Endometrium (tissue), 2 donors: Measurements from ENCODE around the gene RNF187.
"Not testable (repeated sequence)": the region's sequence is repeated elsewhere in the genome, so short reads cannot be mapped to it uniquely, and the experiment has no call there.

Experiments used
- FAIRE-seq: peaks from 2 replicates; lab custom pipeline; 2012; peaks lifted over from hg19 to GRCh38; lab: Jason Lieb, UNC
- donor health status: control.
- donor health status: control.

The RNF187 gene

GRCh38 chr1:228460821-228461220 is 26.4 kb upstream of the RNF187 start:
- no peak for FAIRE-seq

DNA sequence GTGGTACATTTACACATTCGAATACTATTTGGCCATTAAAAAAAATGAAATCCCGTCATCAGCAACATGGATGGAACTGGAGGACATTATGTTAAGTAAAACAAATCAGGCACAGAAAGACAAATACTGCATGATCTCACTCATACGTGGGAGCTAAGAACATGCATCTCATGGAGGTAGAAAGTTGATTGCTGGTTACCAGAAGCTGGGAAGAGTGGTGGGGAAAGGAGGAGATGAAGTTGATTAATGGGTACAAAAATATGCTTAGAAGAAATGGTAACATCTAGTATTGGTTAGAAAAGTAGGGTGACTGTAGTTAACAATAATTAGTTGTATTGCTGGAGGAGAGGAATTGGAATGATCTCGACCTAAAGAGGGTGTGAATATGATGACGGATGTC is 24.6 kb upstream of the RNF187 start:
- FAIRE-seq: no peak

- no peak for FAIRE-seq
These were observed 24.1 kb upstream of the RNF187 start for GRCh38 chr1:228463009-228463558.

- FAIRE-seq: no peak
These were observed 23.4 kb upstream of the RNF187 start for GRCh38 chr1:228463559-228464455.

DNA sequence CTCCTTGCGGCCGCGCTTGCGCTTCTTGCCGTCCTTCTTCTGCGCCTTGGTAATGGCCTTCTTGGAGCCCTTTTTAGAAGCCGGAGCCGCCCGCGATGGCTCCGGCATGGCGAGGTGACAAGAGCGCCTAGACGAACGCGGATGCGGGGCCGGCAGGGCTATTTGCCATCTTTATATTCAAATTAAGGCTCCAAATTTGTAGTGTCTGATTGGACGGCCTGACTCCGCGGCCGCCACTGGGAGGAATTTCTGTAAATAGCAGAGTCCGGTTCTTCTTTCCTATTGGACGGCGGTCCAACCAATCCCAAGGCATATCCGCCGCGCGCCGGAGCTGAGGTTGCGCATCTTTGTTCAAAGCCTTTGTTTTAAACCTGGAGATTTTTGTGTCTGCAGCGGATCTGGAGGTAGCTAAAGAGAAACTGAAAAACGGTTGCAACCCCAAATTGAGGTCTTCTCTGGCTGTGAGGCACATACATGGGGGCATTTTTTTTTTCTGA is 22.6 kb upstream of the RNF187 start:
- peak; percentile 92 for FAIRE-seq

GRCh38 chr1:228465141-228465540 is 22.0 kb upstream of the RNF187 start:
- FAIRE-seq: no peak

DNA sequence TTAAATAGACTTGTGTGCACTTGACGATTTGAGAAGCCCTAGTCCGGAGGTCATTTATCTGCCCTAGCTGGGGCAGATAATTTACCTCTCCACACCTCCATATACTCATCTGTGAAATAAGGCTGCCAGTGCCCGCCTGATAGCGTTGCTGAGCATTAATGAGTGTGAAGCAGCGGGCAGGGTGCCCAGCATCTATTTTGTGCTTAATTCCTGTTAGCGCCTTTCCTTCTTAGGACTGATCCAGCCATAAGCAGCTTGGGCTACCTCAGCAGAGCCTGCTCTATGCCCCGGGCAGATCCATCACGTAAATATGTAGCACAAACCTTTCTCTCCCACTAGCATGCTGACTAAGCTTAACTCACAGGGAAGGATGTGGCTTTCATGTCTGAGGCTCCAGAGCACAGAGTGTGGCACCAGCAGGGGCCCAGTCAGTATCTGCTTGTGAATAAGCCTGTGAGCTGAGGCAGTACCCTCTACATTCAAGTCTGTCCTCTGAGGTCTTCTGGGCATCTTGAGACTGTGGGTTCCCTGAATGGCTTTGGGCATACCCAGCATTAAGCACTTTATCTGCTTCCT is 21.5 kb upstream of the RNF187 start:
- no peak for FAIRE-seq

DNA sequence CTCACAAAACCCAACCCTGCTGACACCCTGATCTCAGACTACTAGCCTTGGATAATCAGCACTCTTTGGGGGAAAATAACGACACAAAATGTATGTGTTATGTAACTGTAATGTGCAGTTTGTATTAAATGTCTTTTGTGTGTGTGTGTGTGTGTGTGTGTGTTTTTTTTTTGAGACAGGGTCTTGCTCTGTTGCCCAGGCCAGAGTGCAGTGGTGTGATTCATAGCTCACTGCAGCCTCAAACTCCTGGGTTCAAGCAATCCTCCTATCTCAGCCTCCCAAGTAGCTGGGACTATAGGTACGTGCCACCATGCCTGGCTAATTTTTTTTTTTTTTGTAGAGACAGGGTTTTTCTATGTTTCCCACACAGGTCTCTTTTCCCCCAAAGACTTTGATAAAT is 19.0 kb upstream of the RNF187 start:
- FAIRE-seq: not testable (repeated sequence)

- FAIRE-seq: no peak
These were observed 17.6 kb upstream of the RNF187 start for GRCh38 chr1:228469413-228470162.

DNA sequence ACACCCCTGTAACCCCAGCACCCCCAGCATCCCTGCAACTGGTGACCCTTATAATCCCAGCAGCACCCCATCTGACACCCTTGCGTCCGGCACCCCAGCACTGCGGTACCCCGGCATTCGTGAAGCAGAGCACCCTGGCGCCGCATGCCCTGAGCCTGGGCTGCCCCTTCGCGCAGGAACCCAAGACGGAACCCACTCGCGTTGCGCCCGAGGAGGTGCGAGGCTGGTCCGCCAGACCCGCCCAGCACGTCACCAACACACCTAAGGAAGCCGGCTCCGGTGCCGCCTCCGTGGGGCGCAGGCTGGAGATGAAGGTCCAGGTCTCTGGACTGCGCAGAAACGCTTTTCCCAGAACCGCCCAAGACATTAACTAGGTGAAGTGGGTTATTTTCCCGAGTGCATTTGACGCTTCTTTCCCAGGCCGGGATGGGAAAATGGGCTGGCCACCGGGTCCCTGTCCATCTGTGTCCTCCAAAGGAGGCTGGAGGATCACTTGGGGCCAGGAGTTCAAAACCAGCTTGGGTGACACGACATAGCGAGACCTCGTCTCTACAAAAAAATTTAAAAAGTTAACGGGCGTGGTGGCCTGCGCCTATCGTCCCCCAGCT is 15.9 kb upstream of the RNF187 start:
- no peak for FAIRE-seq

- FAIRE-seq: no peak
These were observed 15.3 kb upstream of the RNF187 start for GRCh38 chr1:228471762-228472398.

DNA sequence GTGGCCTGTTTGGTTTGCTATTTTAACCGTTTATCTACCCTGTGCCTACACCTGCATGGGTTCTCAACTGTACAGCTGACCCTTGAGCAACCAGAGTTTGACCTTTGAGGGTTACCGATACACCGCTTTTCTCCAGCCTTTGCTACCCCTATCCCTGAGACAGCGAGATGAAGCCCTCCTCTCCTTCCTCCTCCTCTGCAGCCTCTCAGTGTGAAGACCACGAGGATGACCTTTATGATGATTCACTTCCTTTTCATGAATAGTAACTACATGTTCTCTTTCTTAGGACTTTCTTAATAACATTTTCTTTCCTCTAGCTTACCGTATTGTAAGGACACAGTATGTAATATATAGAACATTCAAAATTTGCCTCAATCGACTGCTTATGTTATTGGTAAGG is 14.5 kb upstream of the RNF187 start:
- no peak for FAIRE-seq

- FAIRE-seq: no peak
These were observed 12.7 kb upstream of the RNF187 start for GRCh38 chr1:228474507-228474906.

- no peak for FAIRE-seq
These were observed 11.4 kb upstream of the RNF187 start for GRCh38 chr1:228475812-228476211.

GRCh38 chr1:228477263-228477662 is 9.9 kb upstream of the RNF187 start:
- no peak for FAIRE-seq

DNA sequence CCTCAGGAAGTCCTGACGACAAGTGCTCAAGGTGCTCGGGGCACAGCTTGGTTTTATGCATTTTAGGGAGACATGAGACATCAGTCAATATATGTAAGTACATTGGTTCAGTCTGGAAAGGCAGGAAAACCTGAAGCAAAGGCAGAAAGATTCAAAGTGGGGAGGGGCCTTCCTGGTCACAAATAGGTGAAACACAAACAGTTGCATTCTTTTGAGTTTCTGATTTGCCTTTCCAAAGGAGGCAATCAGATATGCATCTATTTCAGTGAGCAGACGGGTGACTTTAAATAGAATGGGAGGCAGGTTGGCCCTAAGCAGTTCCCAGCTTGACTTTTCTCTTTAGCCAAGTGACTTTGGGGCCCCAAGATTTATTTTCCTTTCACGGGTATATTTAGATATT is 8.9 kb upstream of the RNF187 start:
- no peak for FAIRE-seq

DNA sequence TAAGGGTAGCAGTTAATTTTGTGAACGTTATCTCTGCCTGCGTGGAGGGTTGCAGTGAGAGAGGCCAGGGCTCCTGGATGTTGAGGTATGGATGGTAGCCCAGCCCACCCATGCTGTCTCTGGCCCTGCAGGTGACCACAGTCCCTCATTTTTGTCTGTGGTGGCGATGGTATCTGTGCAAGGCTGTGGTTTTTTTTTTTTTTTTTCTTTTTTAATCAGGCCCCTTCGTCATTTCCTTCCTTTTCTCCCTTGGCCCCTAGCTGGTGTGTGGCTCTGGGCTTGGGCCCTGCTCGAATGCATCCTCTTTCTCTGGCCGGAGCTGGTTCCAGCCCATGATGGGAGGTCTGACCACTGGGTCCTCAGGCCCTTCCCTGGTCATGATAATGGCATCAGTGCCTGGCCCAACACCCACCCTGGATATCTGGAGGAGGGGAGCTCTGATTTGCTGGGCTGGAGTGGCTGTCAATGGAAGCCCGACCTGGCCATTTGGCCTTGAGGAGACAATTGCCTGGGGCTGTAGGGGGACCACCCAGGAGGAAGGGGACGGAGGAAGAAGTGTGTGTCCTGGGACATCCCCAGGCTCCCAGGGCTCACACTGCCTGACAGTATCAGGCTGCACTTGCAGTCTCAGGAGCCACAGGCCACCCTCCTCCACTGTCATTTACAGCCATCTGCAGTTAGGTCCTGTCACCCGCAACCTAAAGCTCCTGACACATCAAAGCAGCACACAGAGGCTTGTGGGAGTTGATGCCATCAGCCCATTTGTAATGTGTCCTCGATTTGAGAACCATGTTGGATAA is 8.1 kb upstream of the RNF187 start:
- no peak for FAIRE-seq

GRCh38 chr1:228483789-228484188 is 3.4 kb upstream of the RNF187 start:
- FAIRE-seq: no peak

DNA sequence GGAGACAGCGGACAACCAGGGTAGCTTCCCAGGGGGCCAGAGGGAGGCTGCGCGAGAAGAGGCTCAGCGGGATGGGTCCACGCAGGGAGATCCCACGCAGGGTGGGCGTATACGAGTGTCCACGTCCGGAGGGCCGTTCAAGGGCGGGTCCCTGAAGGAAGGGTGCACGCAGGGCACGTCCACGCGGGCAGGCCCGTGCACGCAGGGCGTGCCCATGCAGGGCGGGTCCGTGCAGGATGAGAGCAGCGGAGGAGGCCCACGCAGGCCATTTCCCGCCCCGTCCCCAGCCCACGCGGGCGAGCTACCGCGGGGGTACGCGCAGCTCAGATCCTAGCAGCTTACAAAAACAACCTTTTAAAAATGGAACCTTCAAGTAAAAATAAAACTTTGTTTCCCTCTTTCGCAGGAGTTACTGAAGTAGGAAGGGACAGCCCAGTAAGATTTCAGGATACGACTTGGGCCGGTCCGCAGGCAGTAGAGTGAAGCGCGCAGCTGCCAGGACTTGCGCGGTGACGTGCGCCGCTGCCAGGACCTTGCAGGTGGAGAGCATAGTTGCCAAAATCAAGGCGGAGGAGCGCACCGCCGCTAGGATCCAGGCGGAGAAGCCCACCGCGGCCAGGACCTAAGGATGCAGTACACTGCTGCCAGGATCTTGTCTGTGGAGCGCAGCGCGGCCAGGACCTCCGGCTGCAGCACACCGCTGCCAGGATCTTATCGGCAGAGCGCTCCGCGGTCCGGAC is 416 bp upstream of the RNF187 start:
- no peak for FAIRE-seq
